ENCODE measurements around the gene RPS4Y1. TPM values are rescaled to one million over a fixed set of nuclear protein-coding genes. Genes with fewer than 3 reads are reported as not detected.
"Not testable (repeated sequence)": the region's sequence is repeated elsewhere in the genome, so short reads cannot be mapped to it uniquely, and the experiment has no call there.

RPS4Y1 gene
- 100 to 1,000 TPM; 372 to 373 TPM for total RNA-seq

- H3K27me3 Mint-ChIP-seq: peaks cover 7% of the 10 kb centered on the region
- H3K27ac Mint-ChIP-seq: peak within 1 kb of the TSS; percentile 96
- H3K4me1 Mint-ChIP-seq: peaks cover 36% of the 10 kb centered on the region
- peak; percentile 27 for DNase-seq
- H3K36me3 Mint-ChIP-seq: peaks cover 51% of the 10 kb centered on the region
- peaks cover 2% of the 10 kb centered on the region for H3K9me3 Mint-ChIP-seq
- H3K4me3 Mint-ChIP-seq: peak within 1 kb of the TSS; percentile 95
These were observed at the start of gene RPS4Y1 for GRCh38 chrY:2841471-2841893. Gene RPS4Y1 (plus strand): TSS chrY:2841602. CDS start chrY:2841625, 23 bp downstream.

DNA sequence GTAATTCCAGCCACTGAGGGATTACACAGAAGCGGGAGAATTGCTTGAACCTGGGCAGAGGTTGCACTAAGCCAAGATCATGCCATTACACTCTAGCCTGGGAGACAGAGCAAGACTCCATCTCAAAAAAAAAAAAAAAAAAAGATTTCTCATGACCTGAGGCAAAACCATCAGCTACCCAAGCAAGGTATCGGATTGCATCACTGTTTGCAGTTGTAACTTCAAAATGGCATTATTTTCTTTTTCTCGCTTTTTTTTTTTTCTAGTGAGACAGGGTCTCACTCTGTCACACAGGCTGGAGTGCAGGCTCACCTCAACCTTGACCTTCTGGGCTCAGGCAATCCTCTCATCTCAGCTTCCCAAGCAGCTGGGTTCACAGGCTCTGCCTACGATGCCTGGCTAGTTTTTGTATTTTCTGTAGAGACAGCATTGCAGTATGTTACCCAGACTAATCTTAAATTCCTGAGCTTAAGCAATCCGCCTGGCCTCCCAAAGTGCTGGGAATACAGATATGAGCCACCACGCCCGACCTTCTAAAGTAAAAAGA, 44.4 kb upstream of the RPS4Y1 start:
- H3K27ac Mint-ChIP-seq: no peak overlapping the region
- peaks cover 3% of the 10 kb centered on the region for H3K4me1 Mint-ChIP-seq
- H3K9me3 Mint-ChIP-seq: no peaks in the 10 kb centered on the region
- DNase-seq: no peak
- H3K36me3 Mint-ChIP-seq: no peaks in the 10 kb centered on the region
- peaks cover 3% of the 10 kb centered on the region for H3K27me3 Mint-ChIP-seq
- H3K4me3 Mint-ChIP-seq: no peak overlapping the region

DNA sequence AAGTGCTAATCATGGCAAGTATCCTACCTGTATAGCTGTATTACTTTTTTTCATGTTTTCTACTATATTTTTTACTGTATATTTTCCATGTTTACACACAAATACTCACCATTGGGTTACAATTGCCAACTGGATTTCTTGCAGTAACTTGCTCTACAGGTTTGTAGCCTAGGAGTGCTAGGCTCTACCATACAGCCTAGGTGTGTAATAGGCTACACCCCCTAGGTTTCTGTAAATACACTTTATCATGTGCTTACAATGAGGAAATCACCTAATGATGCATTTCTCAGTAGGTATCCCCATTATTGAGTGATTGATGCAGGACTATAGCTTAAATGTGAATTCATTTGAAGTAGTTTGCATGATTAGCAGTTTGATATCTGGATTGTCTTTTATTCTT, 43.4 kb upstream of the RPS4Y1 start:
- Mint-ChIP-seq H3K9me3 (no peaks in the 10 kb centered on the region), H3K36me3 (no peaks in the 10 kb centered on the region), H3K4me1 (peaks cover 3% of the 10 kb centered on the region), H3K27ac (no peak overlapping the region), H3K4me3 (no peak overlapping the region), H3K27me3 (peaks cover 3% of the 10 kb centered on the region)
- DNase-seq: no peak

DNA sequence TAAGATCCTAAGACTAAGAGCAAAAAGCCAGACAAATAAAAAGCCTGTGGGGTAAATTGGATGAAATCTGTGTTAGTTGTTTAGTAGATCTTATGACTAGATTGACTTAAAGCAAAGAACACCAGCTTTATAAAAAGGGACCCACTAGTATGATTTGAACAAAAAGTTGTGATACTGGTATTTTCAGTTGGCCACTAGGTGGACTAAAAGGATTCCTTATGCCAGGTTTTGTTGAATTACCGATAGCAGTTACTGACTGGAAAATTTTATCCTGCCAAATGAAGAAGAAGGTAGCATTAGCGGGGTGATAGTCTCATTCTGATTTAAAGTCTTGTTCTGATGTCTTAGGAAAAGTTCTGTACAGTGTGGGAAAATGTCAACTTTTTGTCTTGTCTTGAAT, 41.2 kb upstream of the RPS4Y1 start:
- no peak overlapping the region for H3K4me3 Mint-ChIP-seq
- H3K9me3 Mint-ChIP-seq: no peaks in the 10 kb centered on the region
- peaks cover 11% of the 10 kb centered on the region for H3K27me3 Mint-ChIP-seq
- peaks cover 3% of the 10 kb centered on the region for H3K4me1 Mint-ChIP-seq
- DNase-seq: no peak
- no peak overlapping the region for H3K27ac Mint-ChIP-seq
- H3K36me3 Mint-ChIP-seq: no peaks in the 10 kb centered on the region

DNA sequence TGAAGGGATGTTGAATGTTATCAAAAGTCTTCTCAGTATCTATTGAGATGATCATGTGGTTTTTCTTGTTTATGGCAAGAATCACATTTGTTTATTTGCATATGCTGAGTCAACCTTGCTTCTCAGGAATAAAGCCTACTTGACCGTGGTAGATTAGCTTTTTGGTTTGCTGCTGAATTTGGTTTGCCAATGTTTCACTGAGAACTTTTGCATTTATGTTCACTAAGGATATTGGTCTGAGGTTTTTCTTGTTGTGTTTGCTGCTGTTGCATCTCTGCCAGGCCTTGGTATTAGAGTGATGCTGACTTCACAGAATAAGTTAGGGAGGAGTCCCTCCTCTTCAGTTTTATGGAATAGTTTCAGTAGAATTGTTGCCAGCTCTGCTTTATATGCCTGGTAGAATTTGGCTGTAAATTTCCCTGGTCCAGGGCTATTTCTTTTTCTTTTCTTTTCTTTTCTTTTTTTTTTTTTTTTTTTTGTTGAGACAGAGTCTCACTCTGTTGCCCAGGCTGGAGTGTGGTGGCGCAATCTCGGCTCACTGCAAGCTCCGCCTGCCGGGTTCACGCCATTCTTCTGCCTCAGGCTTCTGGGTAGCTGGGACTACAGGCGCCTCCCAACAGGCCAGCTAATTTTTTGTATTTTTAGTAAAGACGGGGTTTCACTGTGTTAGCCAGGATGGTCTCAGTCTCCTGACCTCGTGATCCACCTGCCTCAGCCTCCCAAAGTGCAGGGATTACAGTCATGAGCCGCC, 24.1 kb upstream of the RPS4Y1 start:
- H3K27me3 Mint-ChIP-seq, H3K27ac Mint-ChIP-seq, DNase-seq, H3K4me1 Mint-ChIP-seq, H3K9me3 Mint-ChIP-seq, H3K36me3 Mint-ChIP-seq, H3K4me3 Mint-ChIP-seq: not testable (repeated sequence)

GRCh38 chrY:2824471-2824870, 16.9 kb upstream of the RPS4Y1 start:
- peaks cover 2% of the 10 kb centered on the region for H3K27me3 Mint-ChIP-seq
- H3K36me3 Mint-ChIP-seq: no peaks in the 10 kb centered on the region
- H3K4me3 Mint-ChIP-seq: no peak overlapping the region
- H3K4me1 Mint-ChIP-seq: no peaks in the 10 kb centered on the region
- no peaks in the 10 kb centered on the region for H3K9me3 Mint-ChIP-seq
- no peak overlapping the region for H3K27ac Mint-ChIP-seq
- no peak for DNase-seq

DNA sequence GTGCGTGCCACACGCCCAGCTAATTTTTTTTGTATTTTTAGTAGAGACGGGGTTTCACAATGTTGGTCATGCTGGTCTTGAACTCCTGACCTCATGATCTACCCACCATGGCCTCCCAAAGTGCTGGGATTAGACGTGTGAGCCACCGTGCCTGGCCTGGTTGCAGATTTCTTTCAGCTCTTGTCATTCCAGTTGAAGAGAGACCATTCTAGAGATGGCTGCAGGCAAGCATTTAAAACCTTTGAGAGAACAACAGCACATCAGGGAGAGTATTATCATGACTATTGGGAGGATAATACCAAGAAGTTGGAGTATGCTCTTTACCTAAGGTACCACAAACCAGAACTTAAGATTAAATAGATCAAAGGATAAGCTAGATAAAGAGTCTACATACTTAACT, 12.9 kb upstream of the RPS4Y1 start:
- DNase-seq: no peak
- H3K27me3 Mint-ChIP-seq: peaks cover 14% of the 10 kb centered on the region
- no peaks in the 10 kb centered on the region for H3K36me3 Mint-ChIP-seq
- H3K27ac Mint-ChIP-seq: no peak overlapping the region
- H3K9me3 Mint-ChIP-seq: no peaks in the 10 kb centered on the region
- no peaks in the 10 kb centered on the region for H3K4me1 Mint-ChIP-seq
- H3K4me3 Mint-ChIP-seq: no peak overlapping the region

GRCh38 chrY:2835230-2835629, 6.2 kb upstream of the RPS4Y1 start:
- peaks cover 34% of the 10 kb centered on the region for H3K27me3 Mint-ChIP-seq
- H3K36me3 Mint-ChIP-seq: peaks cover 2% of the 10 kb centered on the region
- H3K9me3 Mint-ChIP-seq: peaks cover 2% of the 10 kb centered on the region
- DNase-seq: no peak
- no peak overlapping the region for H3K4me3 Mint-ChIP-seq
- no peaks in the 10 kb centered on the region for H3K4me1 Mint-ChIP-seq
- no peak overlapping the region for H3K27ac Mint-ChIP-seq

GRCh38 chrY:2837078-2837477, 4.3 kb upstream of the RPS4Y1 start:
- H3K27me3 Mint-ChIP-seq: peaks cover 25% of the 10 kb centered on the region
- no peak for DNase-seq
- no peak overlapping the region for H3K4me3 Mint-ChIP-seq
- peaks cover 2% of the 10 kb centered on the region for H3K9me3 Mint-ChIP-seq
- H3K4me1 Mint-ChIP-seq: no peaks in the 10 kb centered on the region
- no peak overlapping the region for H3K27ac Mint-ChIP-seq
- peaks cover 9% of the 10 kb centered on the region for H3K36me3 Mint-ChIP-seq

- Mint-ChIP-seq H3K4me3 (no peak overlapping the region), H3K9me3 (peaks cover 2% of the 10 kb centered on the region), H3K4me1 (peaks cover 4% of the 10 kb centered on the region), H3K36me3 (peaks cover 17% of the 10 kb centered on the region), H3K27ac (no peak overlapping the region), H3K27me3 (peaks cover 24% of the 10 kb centered on the region)
- DNase-seq: no peak
These were observed 3.5 kb upstream of the RPS4Y1 start for GRCh38 chrY:2837932-2838331.

- Mint-ChIP-seq H3K4me1 (peaks cover 72% of the 10 kb centered on the region), H3K4me3 (peak overlapping the region; percentile 45), H3K9me3 (no peaks in the 10 kb centered on the region), H3K27ac (peak overlapping the region; percentile 72), H3K27me3 (no peaks in the 10 kb centered on the region), H3K36me3 (peaks cover 74% of the 10 kb centered on the region)
- no peak for DNase-seq
These were observed 5.4 kb downstream of the RPS4Y1 start for GRCh38 chrY:2846791-2847190.

GRCh38 chrY:2848384-2848783, 7.0 kb downstream of the RPS4Y1 start:
- Mint-ChIP-seq H3K9me3 (no peaks in the 10 kb centered on the region), H3K27me3 (no peaks in the 10 kb centered on the region), H3K27ac (peak overlapping the region; percentile 38), H3K36me3 (peaks cover 64% of the 10 kb centered on the region), H3K4me3 (peak overlapping the region; percentile 33), H3K4me1 (peaks cover 71% of the 10 kb centered on the region)
- DNase-seq: no peak

DNA sequence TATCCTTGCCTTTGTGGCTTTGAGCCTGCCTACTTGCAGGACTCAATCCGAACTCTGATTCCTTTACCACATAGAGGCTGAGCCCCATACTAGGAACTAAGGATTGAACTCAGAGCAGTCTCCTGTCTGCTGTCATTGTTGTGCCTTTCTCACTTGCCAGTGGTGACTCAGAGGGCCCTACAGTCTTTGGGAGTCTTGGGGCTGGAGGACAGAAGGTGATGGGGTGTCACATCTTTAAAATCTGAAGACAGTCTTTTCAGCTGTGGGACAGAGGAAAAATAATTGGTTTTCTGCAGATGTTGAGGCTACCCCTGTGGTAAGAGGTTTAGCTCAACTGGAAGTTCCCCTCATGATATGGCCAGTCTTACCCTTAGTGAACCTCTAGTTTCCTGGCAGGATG, 8.0 kb downstream of the RPS4Y1 start:
- H3K36me3 Mint-ChIP-seq: peaks cover 58% of the 10 kb centered on the region
- no peaks in the 10 kb centered on the region for H3K9me3 Mint-ChIP-seq
- no peak overlapping the region for H3K4me3 Mint-ChIP-seq
- H3K27ac Mint-ChIP-seq: peak overlapping the region; percentile 69
- H3K27me3 Mint-ChIP-seq: no peaks in the 10 kb centered on the region
- peaks cover 65% of the 10 kb centered on the region for H3K4me1 Mint-ChIP-seq
- DNase-seq: no peak

DNA sequence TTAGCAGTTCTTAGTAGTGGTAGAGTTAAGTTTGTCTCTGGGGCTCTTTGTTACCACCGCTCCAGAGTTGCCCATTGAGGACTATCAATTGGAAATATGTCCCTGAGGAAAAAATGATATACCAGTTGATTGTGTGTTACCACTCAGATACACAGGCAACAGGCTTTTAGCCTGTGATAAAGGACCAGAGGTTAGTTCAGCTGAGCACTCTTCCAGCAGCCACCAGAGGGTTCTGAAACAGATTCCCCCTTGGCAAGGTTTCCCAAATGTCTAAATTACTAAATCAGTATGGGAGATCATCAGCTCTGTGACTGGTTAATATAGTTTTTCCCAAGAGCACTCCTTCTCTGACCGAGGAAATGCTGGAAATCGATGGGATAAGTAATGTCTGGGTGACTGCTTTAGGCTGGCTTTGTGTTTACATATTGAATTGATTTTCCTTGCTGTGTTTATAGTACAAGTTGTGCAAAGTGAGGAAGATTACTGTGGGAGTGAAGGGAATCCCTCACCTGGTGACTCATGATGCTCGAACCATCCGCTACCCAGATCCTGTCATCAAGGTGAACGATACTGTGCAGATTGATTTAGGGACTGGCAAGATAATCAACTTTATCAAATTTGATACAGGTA, 12.9 kb downstream of the RPS4Y1 start:
- peak overlapping the region; percentile 18 for H3K4me3 Mint-ChIP-seq
- H3K36me3 Mint-ChIP-seq: peaks cover 63% of the 10 kb centered on the region
- peak overlapping the region; percentile 45 for H3K27ac Mint-ChIP-seq

DNA sequence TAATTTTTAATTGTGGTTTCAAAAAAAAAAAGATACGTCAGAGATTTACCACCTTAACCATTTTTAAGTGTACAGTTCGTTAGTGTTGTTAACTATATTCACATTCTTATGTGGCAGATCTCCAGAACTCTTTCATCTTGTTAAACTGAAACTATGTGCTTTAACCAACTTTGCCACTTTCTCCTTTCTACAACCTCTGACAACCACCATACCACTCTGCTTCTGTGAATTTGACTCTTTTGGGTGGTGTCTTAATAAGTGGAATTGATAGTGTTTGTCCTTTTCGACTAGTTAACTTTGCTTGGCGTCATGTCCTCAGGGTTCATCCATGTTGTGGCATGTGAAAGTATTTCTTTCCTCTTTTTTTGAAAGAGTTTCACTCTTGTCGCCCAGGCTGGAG, 15.7 kb downstream of the RPS4Y1 start:
- no peak for DNase-seq
- Mint-ChIP-seq H3K27ac (peak overlapping the region; percentile 65), H3K9me3 (no peaks in the 10 kb centered on the region), H3K36me3 (peaks cover 74% of the 10 kb centered on the region), H3K4me1 (peaks cover 72% of the 10 kb centered on the region), H3K4me3 (no peak overlapping the region), H3K27me3 (no peaks in the 10 kb centered on the region)

More for the DNA sequence above, 12.9 kb downstream of the RPS4Y1 start:
- H3K4me1 Mint-ChIP-seq: peaks cover 70% of the 10 kb centered on the region
- no peak for DNase-seq
- H3K27me3 Mint-ChIP-seq: no peaks in the 10 kb centered on the region
- H3K9me3 Mint-ChIP-seq: no peaks in the 10 kb centered on the region

All from activated naive CD8-positive, alpha-beta T cell treated with anti-CD3 and anti-CD28 coated beads for 36 hours (primary cell).